Left lung (tissue), 10 donors: Measurements from ENCODE around the gene LRIF1. TPM values are rescaled to one million over a fixed set of nuclear protein-coding genes. Genes with fewer than 3 reads are reported as not detected.

Experiments
- ATAC-seq: fragments of 200-7000 bp; cut with Tn5 transposase; one replicate; pipeline ENCODE4 v1.9.1; 2020; ENCODE audit warnings: moderate library complexity
- DNase-seq, 4 donors: peaks; one replicate each; pipeline ENCODE4 v3.0.0-alpha.2; 2013 to 2020
- H3K27ac ChIP-seq, 2 donors: fragments of 200-600 bp; sonication (generic) in 1 of 2; one replicate each; pipeline versions ENCODE4 v1.5.0 to v1.8.0; 2020 to 2021
- H3K27me3 ChIP-seq, 2 donors: fragments of 200-600 bp; sonication (generic) in 1 of 2; one replicate each; pipeline versions ENCODE4 v1.5.0 to v1.8.0; 2020 to 2021
- H3K36me3 ChIP-seq, 2 donors: fragments of 200-600 bp; sonication (generic) in 1 of 2; one replicate each; pipeline versions ENCODE4 v1.5.0 to v1.8.0; 2020 to 2021
- H3K4me1 ChIP-seq, 2 donors: fragments of 200-600 bp; one replicate each; pipeline ENCODE4 v1.8.0; 2021
- H3K4me3 ChIP-seq, 2 donors: fragments of 200-600 bp; sonication (generic) in 1 of 2; one replicate each; pipeline versions ENCODE4 v1.5.0 to v1.8.0; 2020 to 2021; ENCODE audit warnings: mild to moderate bottlenecking in 1 of 2
- H3K9me3 ChIP-seq, 2 donors: fragments of 200-600 bp; sonication (generic) in 1 of 2; one replicate each; pipeline versions ENCODE4 v1.5.0 to v1.8.0; 2020 to 2021
- intact Hi-C, 2 donors: fragments of 100-400 bp; cut with DNase I; formaldehyde crosslinking; loops; one replicate each; pipeline versions ENCODE4 v1.11.2 to v1.14.2; 2022
- polyA plus RNA-seq, 6 donors: library from polyadenylated mRNA; unstranded; fragments of 120-200 nt; gene quantifications; one replicate each; pipeline ENCODE4 v1.2.1, GENCODE V29; 2013; ENCODE audit not compliant: insufficient read length in 6 of 6
- total RNA-seq, 2 donors: library from RNA; stranded (reverse); fragmentation: NEBNext Ultra II Directional; extraction: Animal tissue kit (Norgen Biotek cat#: 25700); gene quantifications; one replicate each; pipeline ENCODE4 v1.2.1, GENCODE V29; 2021
- TF ChIP-seq, protein P1 (sequence below), 2 donors: fragments of 200-600 bp; sonication (generic) in 1 of 2; IDR thresholded peaks; one replicate each; pipeline versions ENCODE4 v1.5.0 to v1.8.0; 2021; ENCODE audit warnings: antibody characterized with exemption in 2 of 2
- donor health status: DM: no; HTN: yes; CAD: no.
- donor health status: DM: no; HTN: no; CAD: no.

LRIF1 gene
- total and polyA plus RNA-seq, 8 donors: 6.3 to 14.7 (median 12.4) TPM

DNA sequence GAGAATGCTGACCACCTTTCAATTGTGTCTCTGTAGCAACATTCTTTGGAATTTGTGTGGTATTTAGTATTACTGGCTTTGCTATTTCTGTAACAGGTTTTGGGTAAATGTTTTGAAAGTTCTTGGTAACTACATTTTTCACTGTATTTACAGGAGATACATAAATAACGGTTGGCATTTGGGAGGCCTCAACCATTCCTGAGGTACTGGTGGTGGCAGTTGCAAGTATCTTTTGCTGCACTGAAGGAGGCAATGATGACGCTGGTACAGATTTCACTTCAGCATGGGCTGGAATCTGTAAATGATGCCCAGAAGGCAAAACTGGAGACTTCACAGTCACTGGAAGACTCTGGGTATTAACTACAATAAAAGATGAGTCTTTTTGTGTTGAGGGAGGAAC is 11.7 kb downstream of the LRIF1 start:
- peaks cover 0 to 14% of the 10 kb centered on the region in 2 donors for H3K9me3 ChIP-seq
- H3K36me3 ChIP-seq: peaks cover 0 to 47% of the 10 kb centered on the region in 2 donors
- no peak overlapping the region for H3K4me3 ChIP-seq
- TF ChIP-seq, protein P1, sequence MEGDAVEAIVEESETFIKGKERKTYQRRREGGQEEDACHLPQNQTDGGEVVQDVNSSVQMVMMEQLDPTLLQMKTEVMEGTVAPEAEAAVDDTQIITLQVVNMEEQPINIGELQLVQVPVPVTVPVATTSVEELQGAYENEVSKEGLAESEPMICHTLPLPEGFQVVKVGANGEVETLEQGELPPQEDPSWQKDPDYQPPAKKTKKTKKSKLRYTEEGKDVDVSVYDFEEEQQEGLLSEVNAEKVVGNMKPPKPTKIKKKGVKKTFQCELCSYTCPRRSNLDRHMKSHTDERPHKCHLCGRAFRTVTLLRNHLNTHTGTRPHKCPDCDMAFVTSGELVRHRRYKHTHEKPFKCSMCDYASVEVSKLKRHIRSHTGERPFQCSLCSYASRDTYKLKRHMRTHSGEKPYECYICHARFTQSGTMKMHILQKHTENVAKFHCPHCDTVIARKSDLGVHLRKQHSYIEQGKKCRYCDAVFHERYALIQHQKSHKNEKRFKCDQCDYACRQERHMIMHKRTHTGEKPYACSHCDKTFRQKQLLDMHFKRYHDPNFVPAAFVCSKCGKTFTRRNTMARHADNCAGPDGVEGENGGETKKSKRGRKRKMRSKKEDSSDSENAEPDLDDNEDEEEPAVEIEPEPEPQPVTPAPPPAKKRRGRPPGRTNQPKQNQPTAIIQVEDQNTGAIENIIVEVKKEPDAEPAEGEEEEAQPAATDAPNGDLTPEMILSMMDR (IDR thresholded peaks at IDR 0.05): no peak
- ATAC-seq: no peak
- no peaks in the 10 kb centered on the region for H3K27me3 ChIP-seq
- intact Hi-C loops: no loop called here
- no peak for DNase-seq
- H3K27ac ChIP-seq: no peak overlapping the region
- no peaks in the 10 kb centered on the region for H3K4me1 ChIP-seq

DNA sequence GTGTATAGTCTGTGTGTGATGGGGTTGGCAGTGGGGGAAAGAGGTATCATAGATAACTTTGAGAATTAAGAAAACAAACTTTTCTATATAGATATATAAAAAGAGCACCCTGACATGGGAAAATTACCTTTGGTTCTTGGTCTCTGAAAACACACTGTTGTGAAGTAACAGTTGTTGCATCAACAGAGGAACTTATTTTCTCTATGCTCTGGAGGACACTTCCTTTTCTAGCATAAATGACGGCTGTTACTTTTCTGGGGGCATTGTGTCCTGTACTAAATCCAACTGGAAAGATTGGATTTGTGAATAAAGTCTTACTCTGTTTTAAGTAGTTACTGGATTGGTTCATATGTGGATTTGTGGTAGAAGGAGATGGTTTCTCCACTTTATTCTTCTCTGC is 12.6 kb downstream of the LRIF1 start:
- Histone ChIP-seq H3K4me3 (no peak overlapping the region), H3K27me3 (no peaks in the 10 kb centered on the region), H3K9me3 (peaks cover 0 to 7% of the 10 kb centered on the region in 2 donors), H3K4me1 (no peaks in the 10 kb centered on the region), H3K27ac (no peak overlapping the region), H3K36me3 (peaks cover 0 to 50% of the 10 kb centered on the region in 2 donors)
- TF ChIP-seq, protein P1 (IDR thresholded peaks at IDR 0.05): no peak
- no peak for DNase-seq
- intact Hi-C loops: no loop called here
- ATAC-seq: no peak

DNA sequence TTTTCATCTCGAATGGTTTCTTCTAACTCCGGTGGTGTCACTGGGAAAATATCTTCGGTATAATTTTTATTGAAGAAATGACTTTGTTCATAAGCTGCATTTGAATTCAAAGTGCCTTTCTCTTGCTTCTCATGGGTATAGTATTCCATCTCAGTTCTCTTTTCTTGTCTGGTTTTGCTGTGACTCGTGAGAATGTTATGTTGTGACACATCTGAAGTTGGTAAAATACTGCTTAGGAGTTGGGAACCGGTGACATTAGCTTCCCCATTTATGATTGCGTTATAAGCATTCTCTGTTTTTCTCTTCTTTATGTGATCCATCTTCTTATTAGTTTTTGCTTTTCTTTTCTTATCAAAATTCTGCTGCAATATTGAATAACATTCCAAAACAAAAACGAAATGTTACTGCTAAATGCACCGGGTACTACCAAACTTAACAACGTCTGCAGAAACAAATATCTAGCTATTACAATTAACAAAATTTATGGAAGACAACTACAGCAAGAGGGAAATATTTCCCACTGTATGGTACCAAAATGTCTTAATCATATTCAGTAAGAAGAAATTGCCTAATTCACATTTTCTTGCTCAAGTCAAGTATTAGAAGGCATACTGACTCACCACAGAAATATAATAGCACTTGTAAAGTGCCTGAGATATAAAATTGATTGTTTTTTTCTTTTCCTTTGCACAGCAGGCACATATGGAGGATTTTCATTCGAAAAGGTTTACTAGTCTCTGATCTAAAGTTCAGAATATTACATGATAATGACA is 15.5 kb downstream of the LRIF1 start:
- DNase-seq: no peak
- Histone ChIP-seq H3K4me1 (no peaks in the 10 kb centered on the region), H3K9me3 (peaks cover 0 to 7% of the 10 kb centered on the region in 2 donors), H3K4me3 (no peak overlapping the region), H3K27ac (no peak overlapping the region), H3K36me3 (peaks cover 0 to 50% of the 10 kb centered on the region in 2 donors), H3K27me3 (no peaks in the 10 kb centered on the region)
- TF ChIP-seq, protein P1 (IDR thresholded peaks at IDR 0.05): no peak
- intact Hi-C loops: no loop called here
- ATAC-seq: no peak

DNA sequence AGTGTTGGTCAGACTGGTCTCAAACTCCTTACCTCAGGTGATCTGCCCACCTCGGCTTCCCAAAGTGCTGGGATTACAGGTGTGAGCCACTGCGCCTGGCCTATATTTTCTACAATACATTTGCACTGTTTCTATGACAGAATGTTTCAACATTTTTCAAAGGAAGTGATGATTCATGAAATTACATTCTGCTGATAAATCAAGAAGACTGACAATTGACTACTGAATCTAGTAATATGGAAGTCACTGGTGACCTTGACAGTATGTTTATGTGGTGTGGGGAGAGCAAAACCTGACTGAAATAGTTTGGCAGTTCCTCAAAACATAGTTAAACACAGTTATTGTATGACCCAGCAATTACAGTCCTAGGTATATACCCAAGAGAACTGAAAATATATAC is 18.1 kb downstream of the LRIF1 start:
- ATAC-seq (no peak), DNase-seq (no peak)
- H3K4me1 ChIP-seq: no peaks in the 10 kb centered on the region
- TF ChIP-seq, protein P1 (IDR thresholded peaks at IDR 0.05): no peak
- H3K27me3 ChIP-seq: no peaks in the 10 kb centered on the region
- no peak overlapping the region for H3K27ac ChIP-seq
- intact Hi-C loops: no loop called here
- H3K36me3 ChIP-seq: peaks cover 0 to 33% of the 10 kb centered on the region in 2 donors
- H3K4me3 ChIP-seq: no peak overlapping the region
- H3K9me3 ChIP-seq: peaks cover 0 to 4% of the 10 kb centered on the region in 2 donors

DNA sequence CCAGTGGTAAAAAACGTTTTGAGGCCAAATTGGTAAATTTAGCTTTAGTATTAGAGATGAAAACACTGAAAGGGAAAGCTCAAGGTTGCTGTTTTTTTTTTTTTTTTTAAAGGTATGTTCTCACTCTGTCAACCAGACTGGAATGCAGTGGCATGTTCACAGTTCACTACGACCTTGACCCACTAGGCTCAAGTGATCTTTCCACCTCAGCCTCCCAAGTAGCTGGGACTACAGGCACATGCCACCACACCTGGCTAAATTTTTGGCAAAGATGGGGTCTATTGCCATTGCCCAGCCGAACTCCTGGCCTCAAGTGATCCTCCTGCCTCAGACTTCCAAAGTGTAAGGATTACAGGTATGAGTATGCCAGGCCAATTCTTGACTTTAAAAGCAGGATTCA is 18.9 kb downstream of the LRIF1 start:
- Histone ChIP-seq H3K4me3 (no peak overlapping the region), H3K27ac (no peak overlapping the region), H3K27me3 (no peaks in the 10 kb centered on the region), H3K9me3 (peaks cover 0 to 5% of the 10 kb centered on the region in 2 donors), H3K36me3 (peaks cover 0 to 32% of the 10 kb centered on the region in 2 donors), H3K4me1 (no peaks in the 10 kb centered on the region)
- intact Hi-C loops: no loop called here
- TF ChIP-seq, protein P1 (IDR thresholded peaks at IDR 0.05): no peak
- no peak for DNase-seq
- ATAC-seq: no peak
